CD8-positive, alpha-beta memory T cell (primary cell): ENCODE data around the gene CREBRF. TPM values are rescaled to one million over a fixed set of nuclear protein-coding genes. Genes with fewer than 3 reads are reported as not detected.
"Not testable (repeated sequence)": the region's sequence is repeated elsewhere in the genome, so short reads cannot be mapped to it uniquely, and the experiment has no call there.

Experiments used
- CTCF ChIA-PET: fragments of 350-600 bp; sonication (Branson Sonifier 250); formaldehyde crosslinking; loops from one replicate; lab custom pipeline; 2021; ENCODE audit warnings: antibody characterized with exemption; lab: Charles Lee
- POLR2A ChIA-PET: fragments of 350-600 bp; sonication (Branson Sonifier 250); formaldehyde crosslinking; loops from one replicate; lab custom pipeline; 2021; ENCODE audit warnings: antibody characterized with exemption; lab: Charles Lee
- DNase-seq, 5 donors: peaks; one replicate each; pipeline versions ENCODE4 v3.0.0 to v3.0.0-alpha.2; 2020 to 2022; ENCODE audit warnings: mixed read lengths in 1 of 5
- H3K27ac ChIP-seq: one replicate; pipeline ENCODE4 v1.7.0; 2013; ENCODE audit warnings: low read depth, mild to moderate bottlenecking, low read length, moderate library complexity
- H3K27me3 ChIP-seq: 2 replicates; pipeline ENCODE4 v1.7.0; 2013; ENCODE audit warnings: low read length, mild to moderate bottlenecking; ENCODE audit not compliant: insufficient read depth, poor library complexity, severe bottlenecking
- H3K36me3 ChIP-seq: 2 replicates; pipeline ENCODE4 v1.7.0; 2013; ENCODE audit warnings: mild to moderate bottlenecking, low read length, moderate library complexity; ENCODE audit not compliant: insufficient read depth
- H3K4me1 ChIP-seq: 2 replicates; pipeline ENCODE4 v1.7.0; 2013; ENCODE audit warnings: mild to moderate bottlenecking, low read length, moderate library complexity; ENCODE audit not compliant: insufficient read depth
- H3K4me3 ChIP-seq: 2 replicates; pipeline ENCODE4 v1.7.0; 2013; ENCODE audit warnings: mild to moderate bottlenecking, low read length
- H3K9me3 ChIP-seq: 2 replicates; pipeline ENCODE4 v1.7.0; 2013; ENCODE audit warnings: mild to moderate bottlenecking, low read length
- H3K27ac Mint-ChIP-seq, 8 donors: one replicate each; pipeline ENCODE4 v1.8.0; 2020 to 2021; ENCODE audit warnings: mixed read lengths in 8 of 8, mild to moderate bottlenecking in 6 of 8, inconsistent platforms in 3 of 8, moderate library complexity in 3 of 8
- H3K27me3 Mint-ChIP-seq, 2 donors: one replicate each; pipeline ENCODE4 v1.8.0; 2020 to 2021; ENCODE audit warnings: mixed read lengths in 2 of 2, mild to moderate bottlenecking in 1 of 2, moderate library complexity in 1 of 2
- H3K36me3 Mint-ChIP-seq, 3 donors: one replicate each; pipeline ENCODE4 v1.8.0; 2020 to 2021; ENCODE audit warnings: mixed read lengths in 3 of 3, inconsistent platforms in 1 of 3, mild to moderate bottlenecking in 1 of 3
- H3K4me1 Mint-ChIP-seq, 3 donors: one replicate each; pipeline ENCODE4 v1.8.0; 2020 to 2021; ENCODE audit warnings: mixed read lengths in 3 of 3, inconsistent platforms in 1 of 3, mild to moderate bottlenecking in 1 of 3
- H3K4me3 Mint-ChIP-seq, 7 donors: one replicate each; pipeline ENCODE4 v1.8.0; 2020 to 2021; ENCODE audit warnings: mixed read lengths in 7 of 7, mild to moderate bottlenecking in 6 of 7, moderate library complexity in 4 of 7, inconsistent platforms in 2 of 7
- H3K9me3 Mint-ChIP-seq, 5 donors: one replicate each; pipeline ENCODE4 v1.8.0; 2020 to 2022; ENCODE audit warnings: mixed read lengths in 5 of 5, mild to moderate bottlenecking in 3 of 5, moderate library complexity in 2 of 5, inconsistent platforms in 1 of 5
- polyA plus RNA-seq: library from polyadenylated mRNA; unstranded; fragments of 300-500 nt; fragmentation: Illumina TruSeq; gene quantifications from one replicate; pipeline ENCODE4 v1.2.3, GENCODE V29; 2021
- total RNA-seq, 2 experiments: library from RNA; stranded (reverse); gene quantifications; one replicate each; pipeline ENCODE4 v1.2.3, GENCODE V29; 2021

The CREBRF gene
- total and polyA plus RNA-seq, 3 experiments from 2014 or later = 14.3 to 61.0 (median 14.9) TPM

- H3K36me3 ChIP-seq = no peaks in the 10 kb centered on the region
- Mint-ChIP-seq H3K27me3 (no peaks in the 10 kb centered on the region), H3K4me3 (no peak overlapping the region), H3K9me3 (no peaks in the 10 kb centered on the region), H3K36me3 (peaks cover 0 to 5% (median 3%) of the 10 kb centered on the region in 3 donors), H3K4me1 (peaks cover 30 to 42% (median 41%) of the 10 kb centered on the region in 3 donors), H3K27ac (peak overlapping the region in 4 of 8 donors; percentile 25 to 85 (median 44))
- DNase-seq = no peak
- H3K4me1 ChIP-seq = peaks cover 37% of the 10 kb centered on the region
- ChIA-PET POLR2A (interaction anchor here (1.1 kb wide), 1 partner anchor 56 kb away, joined by 3 read pairs; the partner anchor contains the start of gene ATP6V0E1), CTCF (no interaction called here)
- H3K4me3 ChIP-seq = no peak overlapping the region
- H3K9me3 ChIP-seq = no peaks in the 10 kb centered on the region
- H3K27me3 ChIP-seq = no peaks in the 10 kb centered on the region
- no peak overlapping the region for H3K27ac ChIP-seq
Observed at GRCh38 chr5:173039964-173040363, 16.2 kb upstream of the CREBRF start.

GRCh38 chr5:173041881-173042762 lies 14.0 kb upstream of the CREBRF start:
- Histone ChIP-seq H3K36me3 (no peaks in the 10 kb centered on the region), H3K27me3 (no peaks in the 10 kb centered on the region), H3K4me1 (peaks cover 15% of the 10 kb centered on the region), H3K9me3 (no peaks in the 10 kb centered on the region), H3K27ac (no peak overlapping the region), H3K4me3 (no peak overlapping the region)
- POLR2A ChIA-PET = no interaction called here
- CTCF ChIA-PET = interaction anchor here (0.8 to 1.4 kb wide), 3 partner anchors 9 to 32 kb away, joined by 3 read pairs; no protein-coding TSS in a partner anchor
- peaks cover 15 to 20% (median 19%) of the 10 kb centered on the region in 3 donors for H3K4me1 Mint-ChIP-seq
- H3K9me3 Mint-ChIP-seq = no peaks in the 10 kb centered on the region
- no peaks in the 10 kb centered on the region for H3K36me3 Mint-ChIP-seq
- no peak for DNase-seq
- no peak overlapping the region for H3K27ac Mint-ChIP-seq
- no peaks in the 10 kb centered on the region for H3K27me3 Mint-ChIP-seq
- H3K4me3 Mint-ChIP-seq = no peak overlapping the region

GRCh38 chr5:173042763-173043107 lies 13.4 kb upstream of the CREBRF start:
- peaks cover 9 to 14% (median 14%) of the 10 kb centered on the region in 3 donors for H3K4me1 Mint-ChIP-seq
- ChIA-PET POLR2A (no interaction called here), CTCF (interaction anchor here (0.9 to 1.4 kb wide), 2 partner anchors 10 to 15 kb away, joined by 3 read pairs; no protein-coding TSS in a partner anchor)

GRCh38 chr5:173045474-173045873 lies 10.7 kb upstream of the CREBRF start:
- H3K9me3 Mint-ChIP-seq = no peaks in the 10 kb centered on the region
- ChIA-PET POLR2A (no interaction called here), CTCF (interaction anchor here (0.9 to 1.5 kb wide), 2 partner anchors 10 to 66 kb away, joined by 3 to 4 read pairs; no protein-coding TSS in a partner anchor)
- no peak overlapping the region for H3K4me3 Mint-ChIP-seq
- Histone ChIP-seq H3K9me3 (no peaks in the 10 kb centered on the region), H3K27ac (no peak overlapping the region), H3K4me1 (no peaks in the 10 kb centered on the region), H3K27me3 (no peaks in the 10 kb centered on the region), H3K4me3 (no peak overlapping the region), H3K36me3 (no peaks in the 10 kb centered on the region)
- no peak overlapping the region for H3K27ac Mint-ChIP-seq
- no peaks in the 10 kb centered on the region for H3K27me3 Mint-ChIP-seq
- no peaks in the 10 kb centered on the region for H3K36me3 Mint-ChIP-seq
- DNase-seq = no peak
- H3K4me1 Mint-ChIP-seq = peaks cover 0 to 2% (median 0%) of the 10 kb centered on the region in 3 donors

More at GRCh38 chr5:173042763-173043107, 13.4 kb upstream of the CREBRF start:
- no peak overlapping the region for H3K4me3 ChIP-seq
- no peak overlapping the region for H3K27ac Mint-ChIP-seq
- no peaks in the 10 kb centered on the region for H3K27me3 ChIP-seq
- no peaks in the 10 kb centered on the region for H3K9me3 ChIP-seq
- peaks cover 12% of the 10 kb centered on the region for H3K4me1 ChIP-seq
- DNase-seq = no peak
- no peaks in the 10 kb centered on the region for H3K9me3 Mint-ChIP-seq
- no peaks in the 10 kb centered on the region for H3K36me3 ChIP-seq
- H3K36me3 Mint-ChIP-seq = no peaks in the 10 kb centered on the region
- H3K27ac ChIP-seq = no peak overlapping the region
- no peaks in the 10 kb centered on the region for H3K27me3 Mint-ChIP-seq
- no peak overlapping the region for H3K4me3 Mint-ChIP-seq

- H3K36me3 Mint-ChIP-seq, H3K9me3 ChIP-seq, H3K27me3 ChIP-seq, H3K27me3 Mint-ChIP-seq, H3K4me1 Mint-ChIP-seq, H3K4me1 ChIP-seq, H3K9me3 Mint-ChIP-seq, H3K4me3 Mint-ChIP-seq, H3K4me3 ChIP-seq, CTCF ChIA-PET, DNase-seq, H3K36me3 ChIP-seq, POLR2A ChIA-PET, H3K27ac ChIP-seq: not testable (repeated sequence)
- H3K27ac Mint-ChIP-seq = peak overlapping the region in 1 of 8 donors; percentile 95
Observed at GRCh38 chr5:173047096-173047837, 8.9 kb upstream of the CREBRF start.

- no peak overlapping the region for H3K27ac Mint-ChIP-seq
- H3K36me3 Mint-ChIP-seq = no peaks in the 10 kb centered on the region
- Histone ChIP-seq H3K27me3 (no peaks in the 10 kb centered on the region), H3K36me3 (no peaks in the 10 kb centered on the region), H3K4me3 (no peak overlapping the region), H3K27ac (no peak overlapping the region), H3K4me1 (no peaks in the 10 kb centered on the region), H3K9me3 (no peaks in the 10 kb centered on the region)
- no peak overlapping the region for H3K4me3 Mint-ChIP-seq
- ChIA-PET CTCF (no interaction called here), POLR2A (no interaction called here)
- H3K27me3 Mint-ChIP-seq = peaks cover 6 to 7% of the 10 kb centered on the region in 2 donors
- DNase-seq = no peak
- H3K9me3 Mint-ChIP-seq = no peaks in the 10 kb centered on the region
- no peaks in the 10 kb centered on the region for H3K4me1 Mint-ChIP-seq
Observed at GRCh38 chr5:173047838-173048105, 8.4 kb upstream of the CREBRF start.

- H3K4me1 Mint-ChIP-seq = peaks cover 10 to 12% (median 11%) of the 10 kb centered on the region in 3 donors
- Histone ChIP-seq H3K27ac (no peak overlapping the region), H3K36me3 (no peaks in the 10 kb centered on the region), H3K27me3 (no peaks in the 10 kb centered on the region), H3K4me3 (no peak overlapping the region), H3K9me3 (no peaks in the 10 kb centered on the region), H3K4me1 (peaks cover 9% of the 10 kb centered on the region)
- H3K4me3 Mint-ChIP-seq = no peak overlapping the region
- H3K27ac Mint-ChIP-seq = peak overlapping the region in 1 of 8 donors; percentile 38
- POLR2A ChIA-PET = no interaction called here
- CTCF ChIA-PET = no interaction called here
- H3K9me3 Mint-ChIP-seq = no peaks in the 10 kb centered on the region
- H3K27me3 Mint-ChIP-seq = peaks cover 8 to 13% of the 10 kb centered on the region in 2 donors
- H3K36me3 Mint-ChIP-seq = peaks cover 0 to 2% (median 0%) of the 10 kb centered on the region in 3 donors
- DNase-seq = no peak
Observed at GRCh38 chr5:173050791-173051190, 5.4 kb upstream of the CREBRF start.

- Mint-ChIP-seq H3K4me3 (peak overlapping the region in 1 of 7 donors; percentile 59), H3K27me3 (peaks cover 8 to 13% of the 10 kb centered on the region in 2 donors), H3K9me3 (no peaks in the 10 kb centered on the region), H3K4me1 (peaks cover 12 to 15% (median 15%) of the 10 kb centered on the region in 3 donors), H3K27ac (peak overlapping the region in 2 of 8 donors; percentile 40 to 91), H3K36me3 (peaks cover 0 to 7% (median 0%) of the 10 kb centered on the region in 3 donors)
- DNase-seq = no peak
- Histone ChIP-seq H3K4me1 (peaks cover 9% of the 10 kb centered on the region), H3K4me3 (no peak overlapping the region), H3K27me3 (no peaks in the 10 kb centered on the region), H3K9me3 (no peaks in the 10 kb centered on the region), H3K36me3 (no peaks in the 10 kb centered on the region), H3K27ac (no peak overlapping the region)
- CTCF ChIA-PET = no interaction called here
- POLR2A ChIA-PET = no interaction called here
Observed at GRCh38 chr5:173051746-173052145, 4.4 kb upstream of the CREBRF start.
